GM12892 (cell line): Measurements from ENCODE around the gene SNX30.

Experiments used
- POLR2A ChIP-seq: IDR thresholded peaks from 2 replicates; pipeline ENCODE4 v1.6.1; 2011; ENCODE audit warnings: low read depth, low read length, control low read depth
- POLR2AphosphoS5 ChIP-seq: IDR thresholded peaks from 2 replicates; pipeline ENCODE4 v1.6.1; 2011; ENCODE audit warnings: low read depth, low read length, control low read depth

GRCh38 chr9:112872019-112872418, 121.5 kb downstream of the SNX30 start:
- TF ChIP-seq POLR2AphosphoS5 (no peak), POLR2A (no peak)
